IMR-90 (cell line): ENCODE results near the gene EPAS1. TPM values are rescaled to one million over a fixed set of nuclear protein-coding genes. Genes with fewer than 3 reads are reported as not detected.
A peak's percentile ranks its signal among the peaks of the same experiment; 100 is the strongest.

Source experiments
- ATAC-seq: fragments of 200-7000 bp; cut with Tn5 transposase; 2 replicates; pipeline ENCODE4 v1.9.1; 2020; ENCODE audit warnings: low read depth, mild to moderate bottlenecking, moderate library complexity
- BruUV-seq: library from RNA; stranded (reverse); fragments of 400-500 nt; replicated peaks from 2 replicates; lab custom pipeline; 2021; lab: Mats Ljungman, UMichigan
- CTCF ChIA-PET: fragments of 300-600 bp; formaldehyde crosslinking; extraction: SDS; loops from one replicate; lab custom pipeline; 2021; ENCODE audit warnings: antibody characterized with exemption; lab: Yijun Ruan, JAX
- POLR2A ChIA-PET: fragments of 300-600 bp; sonication (Branson Sonifier 250); formaldehyde crosslinking; loops from one replicate; lab custom pipeline; 2022; ENCODE audit warnings: antibody characterized with exemption; ENCODE audit not compliant: unreplicated experiment; lab: Charles Lee
- DNase-seq: peaks from one replicate; pipeline ENCODE4 v3.0.0; 2013
- H2AFZ ChIP-seq: replicated peaks from 2 replicates; pipeline ENCODE3; 2013; ENCODE audit warnings: low read length, mild to moderate bottlenecking; ENCODE audit not compliant: poor library complexity
- H2AK5ac ChIP-seq: 2 replicates; pipeline ENCODE4 v1.6.1; 2013; ENCODE audit warnings: low read depth, low read length, inconsistent platforms
- H2AK9ac ChIP-seq: replicated peaks from 2 replicates; pipeline ENCODE3; 2013; ENCODE audit warnings: mild to moderate bottlenecking, low read depth, low read length, moderate library complexity; ENCODE audit not compliant: poor library complexity
- H2BK120ac ChIP-seq: 2 replicates; pipeline ENCODE4 v1.6.1; 2013; ENCODE audit warnings: low read depth, low read length, inconsistent platforms
- H2BK15ac ChIP-seq: 3 replicates; pipeline ENCODE4 v1.6.1; 2013; ENCODE audit warnings: low read depth, low read length, inconsistent platforms
- H2BK20ac ChIP-seq: 2 replicates; pipeline ENCODE4 v1.6.1; 2013; ENCODE audit warnings: low read depth, mild to moderate bottlenecking, inconsistent platforms, low read length, moderate library complexity
- H2BK5ac ChIP-seq: 2 replicates; pipeline ENCODE4 v1.6.1; 2013; ENCODE audit warnings: mild to moderate bottlenecking, low read depth, low read length, inconsistent platforms; ENCODE audit not compliant: poor library complexity, severe bottlenecking
- H3K14ac ChIP-seq: replicated peaks from 2 replicates; pipeline ENCODE4 v1.6.1; 2013; ENCODE audit warnings: low read depth, low read length, inconsistent platforms
- H3K18ac ChIP-seq: 2 replicates; pipeline ENCODE4 v1.6.1; 2013; ENCODE audit warnings: low read depth, low read length, control low read depth
- H3K23ac ChIP-seq: 2 replicates; pipeline ENCODE4 v1.6.1; 2013; ENCODE audit warnings: low read depth, low read length, inconsistent platforms
- H3K27ac ChIP-seq: 2 replicates; pipeline ENCODE4 v1.5.1; 2013; ENCODE audit warnings: mild to moderate bottlenecking, control low read depth, low read length; ENCODE audit not compliant: insufficient read depth
- H3K27me3 ChIP-seq: 2 replicates; pipeline ENCODE4 v1.6.1; 2013; ENCODE audit warnings: low read length; ENCODE audit not compliant: control insufficient read depth, insufficient read depth
- H3K36me3 ChIP-seq: 2 replicates; pipeline ENCODE4 v1.6.1; 2013; ENCODE audit warnings: low read length, mixed read lengths; ENCODE audit not compliant: control insufficient read depth, insufficient read depth
- H3K4ac ChIP-seq: 2 replicates; pipeline ENCODE4 v1.6.1; 2013; ENCODE audit warnings: low read depth, low read length, inconsistent platforms
- H3K4me1 ChIP-seq: 2 replicates; pipeline ENCODE4 v1.6.1; 2013; ENCODE audit warnings: low read length, mixed read lengths; ENCODE audit not compliant: control insufficient read depth, insufficient read depth
- H3K4me2 ChIP-seq: 2 replicates; pipeline ENCODE4 v1.6.1; 2013; ENCODE audit warnings: low read depth, mild to moderate bottlenecking, control low read depth, low read length, moderate library complexity
- H3K4me3 ChIP-seq: 2 replicates; pipeline ENCODE4 v1.5.1; 2013; ENCODE audit warnings: low read depth, mild to moderate bottlenecking, control low read depth, low read length, moderate library complexity; ENCODE audit not compliant: insufficient read depth
- H3K56ac ChIP-seq: 2 replicates; pipeline ENCODE4 v1.6.1; 2013; ENCODE audit warnings: low read length, inconsistent platforms; ENCODE audit not compliant: insufficient read depth; ENCODE audit errors: extremely low read depth
- H3K79me1 ChIP-seq, 2 experiments: 2 replicates each; pipeline ENCODE4 v1.6.1; 2013; ENCODE audit warnings: low read length in 2 of 2, inconsistent platforms in 1 of 2, low read depth in 1 of 2
- H3K9ac ChIP-seq: 2 replicates; pipeline ENCODE4 v1.6.1; 2013; ENCODE audit warnings: low read depth, low read length, control low read depth
- H3K9me1 ChIP-seq: 2 replicates; pipeline ENCODE4 v1.6.1; 2013; ENCODE audit warnings: low read length, inconsistent platforms; ENCODE audit not compliant: insufficient read depth
- H3K9me3 ChIP-seq: 2 replicates; pipeline ENCODE4 v1.6.1; 2013; ENCODE audit warnings: low read length; ENCODE audit not compliant: control insufficient read depth, insufficient read depth
- H4K20me1 ChIP-seq: 2 replicates; pipeline ENCODE4 v1.6.1; 2013; ENCODE audit warnings: low read length, inconsistent platforms; ENCODE audit not compliant: insufficient read depth
- H4K5ac ChIP-seq: 2 replicates; pipeline ENCODE4 v1.6.1; 2013; ENCODE audit warnings: mild to moderate bottlenecking, low read depth, low read length, control low read depth
- H4K8ac ChIP-seq, 2 experiments: 2 replicates each; pipeline ENCODE4 v1.6.1; 2013; ENCODE audit warnings: low read depth in 2 of 2, low read length in 2 of 2, control low read depth in 1 of 2, inconsistent platforms in 1 of 2
- H4K91ac ChIP-seq: 2 replicates; pipeline ENCODE4 v1.6.1; 2013; ENCODE audit warnings: low read depth, low read length, inconsistent platforms; ENCODE audit not compliant: insufficient read depth
- CEBPB ChIP-seq: IDR thresholded peaks from 2 replicates; pipeline ENCODE4 v1.6.1; 2012; ENCODE audit warnings: low read depth, low read length, improper control_type of control experiment
- CHD1 ChIP-seq: IDR thresholded peaks from 2 replicates; pipeline ENCODE4 v1.6.1; 2012; ENCODE audit warnings: low read depth, low read length, improper control_type of control experiment
- CTCF ChIP-seq: conservative IDR thresholded peaks from 2 replicates; pipeline ENCODE4 v1.5.1; 2012; ENCODE audit warnings: mild to moderate bottlenecking, low read depth, low read length, improper control_type of control experiment
- ELK1 ChIP-seq: fragments of 150-350 bp; IDR thresholded peaks from 2 replicates; pipeline ENCODE4 v1.6.1; 2016; ENCODE audit warnings: low read depth, mild to moderate bottlenecking, low read length, moderate library complexity, borderline replicate concordance
- MAFK ChIP-seq: IDR thresholded peaks from 2 replicates; pipeline ENCODE4 v1.6.1; 2012; ENCODE audit warnings: low read depth, low read length, improper control_type of control experiment
- RFX5 ChIP-seq: IDR thresholded peaks from 2 replicates; pipeline ENCODE4 v1.8.0; 2012; ENCODE audit warnings: low read depth, mild to moderate bottlenecking, low read length, moderate library complexity
- SMC3 ChIP-seq: fragments of 150-350 bp; IDR thresholded peaks from 2 replicates; pipeline ENCODE4 v1.6.1; 2016; ENCODE audit warnings: low read depth, mild to moderate bottlenecking, antibody characterized with exemption, low read length, moderate library complexity
- USF2 ChIP-seq: fragments of 150-350 bp; IDR thresholded peaks from 2 replicates; pipeline ENCODE4 v1.6.1; 2017; ENCODE audit warnings: mild to moderate bottlenecking, antibody characterized with exemption, low read length, low read depth
- WGBS, 2 experiments: methylation state at CpG; one replicate each; pipeline versions ENCODE4 v1.1.5 to v1.1.7; 2013; ENCODE audit warnings: missing lambda C conversion rate in 2 of 2; ENCODE audit not compliant: insufficient read length in 1 of 2; ENCODE audit errors: extremely low coverage in 2 of 2; 5-methylcytosine and 5-hydroxymethylcytosine counted together
- dilution Hi-C: fragments of 300-500 bp; cut with HindIII; formaldehyde crosslinking; loops from one replicate; pipeline ENCODE4 v1.14.3; 2018; ENCODE audit warnings: low sequenced_read_pairs; ENCODE audit not compliant: unreplicated experiment
- in situ Hi-C: fragments of 300-500 bp; cut with MboI; formaldehyde crosslinking; loops from 3 replicates; pipeline ENCODE4 v1.14.3; 2019; ENCODE audit warnings: low sequenced_read_pairs, inconsistent platforms, mixed read lengths
- intact Hi-C: fragments of 100-400 bp; cut with micrococcal nuclease; formaldehyde crosslinking; loops from 2 replicates; pipeline ENCODE4 v1.10.0; 2022
- polyA plus RNA-seq, 3 experiments: library from polyadenylated mRNA; depleted of rRNA; stranded (reverse); fragments of >200 nt; gene quantifications; 2 replicates each; pipeline ENCODE4 v1.2.3, GENCODE V29; 2012; ENCODE audit warnings: low replicate concordance in 1 of 3
- total RNA-seq: library from RNA; depleted of rRNA; stranded (reverse); fragments of >200 nt; gene quantifications from 2 replicates; pipeline ENCODE4 v1.2.3, GENCODE V29; 2012

EPAS1 gene
- total and polyA plus RNA-seq, 2 of the 4 experiments (the other 2 are of a cell fraction) = 40.7 to 120 TPM

GRCh38 chr2:46377666-46378560 is 80.7 kb downstream of the EPAS1 start (continued):
- no peak for TF ChIP-seq CHD1
- TF ChIP-seq MAFK = no peak
- no peak for TF ChIP-seq CEBPB

GRCh38 chr2:46378616-46379015 is 81.4 kb downstream of the EPAS1 start:
- no TSS peak for BruUV-seq
- Histone ChIP-seq H2BK15ac (no peak overlapping the region), H4K5ac (peak overlapping the region; percentile 17; the same call in 1 of the 2 replicates), H3K9me3 (no peaks in the 10 kb centered on the region), H3K27ac (peak overlapping the region; percentile 94; the same call in 1 of the 2 replicates), H2BK5ac (no peak overlapping the region), H3K23ac (no peak overlapping the region; the same call in 1 of the 2 replicates), H3K4ac (peak overlapping the region; percentile 41; the same call in 1 of the 2 replicates), H3K14ac (peak overlapping the region; percentile 55), H2AFZ (no peak overlapping the region), H3K9ac (no peak overlapping the region; the same call in 1 of the 2 replicates), H3K9me1 (peaks cover 14% of the 10 kb centered on the region), H4K8ac (peak overlapping the region in 1 of 2 experiments; percentile 2; a peak in 1 of 4 replicates), H2BK120ac (peak overlapping the region; percentile 69; the same call in 1 of the 2 replicates), H2AK9ac (no peak overlapping the region), H3K36me3 (peaks cover 88% of the 10 kb centered on the region), H3K4me3 (no peak overlapping the region), H4K91ac (no peak overlapping the region), H3K4me1 (peaks cover 19% of the 10 kb centered on the region; the same call in 1 of the 2 replicates), H3K4me2 (no peak overlapping the region), H3K27me3 (no peaks in the 10 kb centered on the region), H3K18ac (peak overlapping the region; percentile 63; the same call in 1 of the 2 replicates), H3K79me1 (peaks cover 6 to 37% of the 10 kb centered on the region in 2 experiments; a peak in 3 of 4 replicates), H4K20me1 (no peaks in the 10 kb centered on the region; the same call in 1 of the 2 replicates), H2AK5ac (no peak overlapping the region; the same call in 1 of the 2 replicates), H2BK20ac (no peak overlapping the region; the same call in 1 of the 2 replicates), H3K56ac (no peak overlapping the region)
- intact Hi-C loops = loop anchor here (5.0 kb wide), 1 partner anchor 376 kb away; no protein-coding TSS in a partner anchor
- in situ Hi-C loops = no loop called here
- DNase-seq (no peak), ATAC-seq (no peak)
- dilution Hi-C loops = no loop called here
- ChIA-PET CTCF (interaction anchor here (0.5 kb wide), 1 partner anchor 340 kb away, joined by 3 read pairs; no protein-coding TSS in a partner anchor), POLR2A (no interaction called here)
- no peak for TF ChIP-seq RFX5
- TF ChIP-seq SMC3 = no peak
- TF ChIP-seq ELK1 = no peak
- TF ChIP-seq CHD1 = no peak
- no peak for TF ChIP-seq USF2
- no peak for TF ChIP-seq CTCF
- no CpG with 5 or more reads among the region's 3 CpGs for WGBS, 2 experiments
